Measurements from ENCODE around the gene PRKCH. TPM values are rescaled to one million over a fixed set of nuclear protein-coding genes. Genes with fewer than 3 reads are reported as not detected.

The PRKCH gene
- total RNA-seq, 4 donors from 2014 or later = 17.9 to 28.7 (median 25.0) TPM

- Histone ChIP-seq H3K27me3 (peaks cover 7% of the 10 kb centered on the region), H3K4me1 (peaks cover 0 to 13% (median 0%) of the 10 kb centered on the region in 3 donors), H3K9me3 (no peaks in the 10 kb centered on the region), H3K4me3 (no peak overlapping the region), H3K27ac (no peak overlapping the region), H3K36me3 (peaks cover 0 to 12% of the 10 kb centered on the region in 2 donors)
- 83 to 100% methylated on average over 1 of the region's 1 CpG for WGBS, 2 donors (ENCODE audit: low coverage in 1 of 2)
- no peak for ATAC-seq
- no peak for TF ChIP-seq POLR2AphosphoS5 (IDR thresholded peaks at IDR 0.05)
- no peak for TF ChIP-seq POLR2A (IDR thresholded peaks at IDR 0.05)
- TF ChIP-seq CTCF (IDR thresholded peaks at IDR 0.05) = no peak
- no peak for TF ChIP-seq EP300 (IDR thresholded peaks at IDR 0.05)
These were observed 138.7 kb downstream of the PRKCH start for GRCh38 chr14:61460063-61460462.

GRCh38 chr14:61460718-61461611 is 139.6 kb downstream of the PRKCH start:
- Histone ChIP-seq H3K36me3 (peaks cover 0 to 12% of the 10 kb centered on the region in 2 donors), H3K27me3 (peaks cover 1% of the 10 kb centered on the region), H3K27ac (no peak overlapping the region), H3K9me3 (no peaks in the 10 kb centered on the region), H3K4me1 (peaks cover 0 to 13% (median 0%) of the 10 kb centered on the region in 3 donors), H3K4me3 (no peak overlapping the region)
- TF ChIP-seq POLR2AphosphoS5 (IDR thresholded peaks at IDR 0.05) (no peak), CTCF (IDR thresholded peaks at IDR 0.05) (no peak), EP300 (IDR thresholded peaks at IDR 0.05) (no peak), POLR2A (IDR thresholded peaks at IDR 0.05) (no peak)
- no peak for ATAC-seq
- WGBS, 2 donors (ENCODE audit: low coverage in 1 of 2) = 55 to 77% methylated on average over 3 to 7 of the region's 15 CpGs

GRCh38 chr14:61461808-61462275 is 140.5 kb downstream of the PRKCH start:
- WGBS, 2 donors (ENCODE audit: low coverage in 1 of 2) = 36 to 49% methylated on average over 5 to 7 of the region's 7 CpGs
- peak; percentile 54 for ATAC-seq
- no peaks in the 10 kb centered on the region for H3K9me3 ChIP-seq

GRCh38 chr14:61462566-61463193 is 141.3 kb downstream of the PRKCH start:
- Histone ChIP-seq H3K36me3 (peaks cover 0 to 6% of the 10 kb centered on the region in 2 donors), H3K4me3 (no peak overlapping the region), H3K4me1 (peaks cover 0 to 30% (median 0%) of the 10 kb centered on the region in 3 donors), H3K27me3 (no peaks in the 10 kb centered on the region), H3K9me3 (no peaks in the 10 kb centered on the region), H3K27ac (no peak overlapping the region)
- TF ChIP-seq POLR2AphosphoS5 (IDR thresholded peaks at IDR 0.05) (no peak), POLR2A (IDR thresholded peaks at IDR 0.05) (no peak), EP300 (IDR thresholded peaks at IDR 0.05) (no peak), CTCF (IDR thresholded peaks at IDR 0.05) (no peak)
- no peak for ATAC-seq
- WGBS, 2 donors (ENCODE audit: low coverage in 1 of 2) = 63% methylated on average over 4 of the region's 4 CpGs; no CpG with 5 or more reads in 1 of the 2 donors

More at GRCh38 chr14:61461808-61462275, 140.5 kb downstream of the PRKCH start:
- H3K27me3 ChIP-seq = no peaks in the 10 kb centered on the region
- H3K27ac ChIP-seq = no peak overlapping the region
- H3K36me3 ChIP-seq = peaks cover 0 to 12% of the 10 kb centered on the region in 2 donors
- peaks cover 0 to 22% (median 0%) of the 10 kb centered on the region in 3 donors for H3K4me1 ChIP-seq
- no peak overlapping the region for H3K4me3 ChIP-seq
- TF ChIP-seq POLR2AphosphoS5 (IDR thresholded peaks at IDR 0.05) = no peak
- TF ChIP-seq CTCF (IDR thresholded peaks at IDR 0.05) = peak; percentile 71 to 92 (median 84)
